Activated naive CD8-positive, alpha-beta T cell treated with anti-CD3 and anti-CD28 coated beads, Interleukin-2, amount 10 ng/mL, durations not matched to agents 7 days and 5 days (primary cell): ENCODE data around the gene TXNRD3. TPM values are rescaled to one million over a fixed set of nuclear protein-coding genes. Genes with fewer than 3 reads are reported as not detected.

Source experiments
- ATAC-seq: fragments of 150-1000 bp; cut with Tn5 transposase; one replicate; pipeline ENCODE4 v1.10.0; 2021; ENCODE audit warnings: low read depth, moderate library complexity
- POLR2A ChIA-PET: fragments of 350-600 bp; sonication (Branson Sonifier 250); formaldehyde crosslinking; loops from one replicate; lab custom pipeline; 2021; ENCODE audit warnings: antibody characterized with exemption; lab: Charles Lee
- DNase-seq: peaks from one replicate; pipeline ENCODE4 v3.0.0; 2021
- H3K27ac Mint-ChIP-seq: one replicate; pipeline ENCODE4 v1.8.0; 2022; ENCODE audit warnings: mild to moderate bottlenecking, mixed read lengths
- H3K27me3 Mint-ChIP-seq: one replicate; pipeline ENCODE4 v1.8.0; 2022; ENCODE audit warnings: mild to moderate bottlenecking, moderate library complexity, mixed read lengths
- H3K36me3 Mint-ChIP-seq: one replicate; pipeline ENCODE4 v1.8.0; 2021; ENCODE audit warnings: mild to moderate bottlenecking, mixed read lengths
- H3K4me1 Mint-ChIP-seq: one replicate; pipeline ENCODE4 v1.8.0; 2021; ENCODE audit warnings: mixed read lengths
- H3K4me3 Mint-ChIP-seq: one replicate; pipeline ENCODE4 v1.8.0; 2022; ENCODE audit warnings: mild to moderate bottlenecking, moderate library complexity, mixed read lengths
- H3K9me3 Mint-ChIP-seq: one replicate; pipeline ENCODE4 v1.8.0; 2021; ENCODE audit warnings: mixed read lengths
- total RNA-seq, 2 experiments: library from RNA; stranded (reverse); gene quantifications; one replicate each; pipeline ENCODE4 v1.2.3, GENCODE V29; 2021

The TXNRD3 gene
- total RNA-seq, result 1 to 10 TPM; 1.1 to 1.5 TPM

DNA sequence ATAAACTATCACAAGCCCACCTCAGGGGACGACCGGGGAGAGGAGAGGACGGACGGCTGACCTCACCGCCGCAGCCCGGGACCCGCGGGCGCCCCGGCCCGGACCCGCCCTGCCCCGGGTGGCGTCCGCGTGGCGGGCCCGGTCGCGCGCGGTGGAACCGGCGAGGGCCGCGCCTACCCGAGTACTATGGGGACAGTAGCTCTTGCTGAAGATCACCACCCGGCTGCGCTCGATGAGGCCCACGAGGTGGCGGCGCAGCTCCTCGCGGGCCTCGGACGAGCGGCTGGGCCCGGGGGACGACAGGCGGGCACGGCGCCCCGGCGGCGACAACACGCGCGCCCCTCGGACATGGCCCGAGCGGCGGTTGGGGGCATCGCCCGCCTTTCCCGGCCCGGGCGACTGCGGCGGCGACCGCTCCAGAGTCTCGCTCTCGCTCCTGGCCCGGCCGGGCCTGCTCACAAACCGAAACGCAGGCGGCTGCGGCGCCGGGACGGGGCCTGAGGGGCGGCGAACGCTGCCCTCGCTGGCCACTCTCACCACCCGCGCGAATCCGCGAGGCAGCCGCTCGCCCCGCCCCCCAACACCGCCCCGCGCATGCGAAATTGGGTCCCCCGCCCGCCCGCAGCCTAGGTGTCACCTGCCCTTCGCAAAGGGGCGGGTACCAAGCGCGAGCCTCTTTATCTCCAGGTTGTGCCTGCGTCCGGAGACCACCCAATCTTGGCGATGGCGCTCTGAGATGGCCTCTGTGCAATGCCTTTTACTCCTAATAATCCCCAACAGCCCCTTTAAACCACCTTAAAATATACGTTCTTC, at the start of gene TXNRD3:
TSS of gene TXNRD3 (minus strand) at position 554 of the 813 bp plus-strand sequence.
- POLR2A ChIA-PET, result no interaction called here
- ATAC-seq (peak; percentile 87), DNase-seq (peak; percentile 81)
- Mint-ChIP-seq H3K27me3 (peaks cover 14% of the 10 kb centered on the region), H3K36me3 (no peaks in the 10 kb centered on the region), H3K4me3 (peak within 1 kb of the TSS; percentile 82), H3K4me1 (peaks cover 7% of the 10 kb centered on the region), H3K9me3 (peaks cover 4% of the 10 kb centered on the region), H3K27ac (no peak within 1 kb of the TSS)

DNA sequence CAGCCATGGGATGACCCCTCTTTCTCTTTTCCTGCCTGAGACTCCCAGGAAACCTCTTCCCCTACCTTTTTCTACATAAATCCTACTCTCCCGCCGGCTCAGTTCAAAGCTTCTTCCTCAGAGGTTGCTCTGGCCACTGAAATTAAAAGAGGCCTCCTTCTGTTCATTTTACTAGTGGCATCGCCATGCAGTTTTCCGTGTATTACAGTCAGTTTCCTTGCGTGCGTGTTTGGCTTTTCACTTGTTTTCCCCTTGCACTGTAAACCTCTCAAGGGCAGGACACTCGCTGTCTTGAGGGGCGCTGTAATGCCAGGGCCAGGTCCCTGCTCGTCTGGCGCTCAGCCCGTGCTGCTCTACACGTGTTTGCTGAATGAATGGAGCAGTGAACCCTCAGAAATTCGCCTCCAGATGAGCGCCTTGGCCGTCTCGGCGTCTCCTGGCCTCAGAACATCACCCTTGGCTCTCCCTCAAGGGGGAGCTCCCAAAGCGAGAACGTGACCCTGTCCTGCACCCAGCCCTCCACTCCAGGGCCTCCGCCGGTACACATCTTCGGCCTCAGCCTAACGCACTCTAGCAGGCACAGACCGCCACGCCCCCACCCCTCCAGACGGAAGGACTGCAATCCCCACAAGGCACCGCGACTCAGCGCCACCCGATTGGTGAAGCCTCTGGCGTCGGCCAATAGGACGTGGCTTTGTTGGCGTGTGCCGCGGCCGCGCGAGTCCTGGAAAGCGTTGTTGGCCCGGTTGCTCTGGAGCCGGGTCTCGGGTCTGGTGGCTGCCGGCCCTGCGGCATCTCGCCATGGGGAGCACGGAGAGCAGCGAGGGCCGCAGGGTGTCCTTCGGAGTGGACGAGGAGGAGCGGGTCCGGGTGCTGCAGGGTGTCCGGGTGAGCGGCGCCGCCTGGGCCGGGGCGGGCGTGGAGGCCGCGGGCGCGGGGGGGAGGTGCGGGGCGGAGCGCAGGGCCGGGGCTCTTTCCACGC, 48.9 kb upstream of the TXNRD3 start, which contains the start of gene CHCHD6:
TSS of gene CHCHD6 (plus strand) at position 729 of the 982 bp plus-strand sequence. CDS start at position 802, 73 bp downstream.
- H3K27ac Mint-ChIP-seq, result peak within 1 kb of the TSS; percentile 86
- peak; percentile 90 for ATAC-seq
- peak within 1 kb of the TSS; percentile 96 for H3K4me3 Mint-ChIP-seq
- no peaks in the 10 kb centered on the region for H3K9me3 Mint-ChIP-seq
- peaks cover 12% of the 10 kb centered on the region for H3K4me1 Mint-ChIP-seq
- peak; percentile 96 for DNase-seq
- POLR2A ChIA-PET, result no interaction called here
- H3K36me3 Mint-ChIP-seq, result no peaks in the 10 kb centered on the region
- H3K27me3 Mint-ChIP-seq, result peaks cover 33% of the 10 kb centered on the region

DNA sequence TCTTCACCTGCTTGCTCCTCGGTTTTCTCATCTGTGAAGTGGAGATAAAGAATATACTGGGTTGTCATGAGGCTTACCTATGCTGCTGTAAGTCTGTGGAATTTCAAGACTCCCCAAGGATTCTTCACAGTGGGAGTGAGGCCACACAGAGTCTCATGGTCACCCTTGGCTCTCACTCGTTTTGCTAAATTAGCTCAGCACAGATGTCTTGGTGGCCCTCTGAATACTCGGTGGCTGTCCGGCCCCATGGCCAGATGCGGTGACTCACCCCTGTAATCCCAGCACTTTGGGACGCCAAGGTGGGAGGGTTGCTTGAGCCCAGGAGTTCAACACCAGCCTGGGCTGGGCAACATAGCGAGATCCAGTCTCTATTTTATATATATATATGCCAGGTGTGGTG, 44.1 kb upstream of the TXNRD3 start:
- POLR2A ChIA-PET, result no interaction called here
- no peak overlapping the region for H3K4me3 Mint-ChIP-seq
- no peak overlapping the region for H3K27ac Mint-ChIP-seq
- H3K4me1 Mint-ChIP-seq, result peaks cover 9% of the 10 kb centered on the region
- no peaks in the 10 kb centered on the region for H3K36me3 Mint-ChIP-seq
- ATAC-seq (no peak), DNase-seq (no peak)
- H3K9me3 Mint-ChIP-seq, result no peaks in the 10 kb centered on the region
- peaks cover 59% of the 10 kb centered on the region for H3K27me3 Mint-ChIP-seq

DNA sequence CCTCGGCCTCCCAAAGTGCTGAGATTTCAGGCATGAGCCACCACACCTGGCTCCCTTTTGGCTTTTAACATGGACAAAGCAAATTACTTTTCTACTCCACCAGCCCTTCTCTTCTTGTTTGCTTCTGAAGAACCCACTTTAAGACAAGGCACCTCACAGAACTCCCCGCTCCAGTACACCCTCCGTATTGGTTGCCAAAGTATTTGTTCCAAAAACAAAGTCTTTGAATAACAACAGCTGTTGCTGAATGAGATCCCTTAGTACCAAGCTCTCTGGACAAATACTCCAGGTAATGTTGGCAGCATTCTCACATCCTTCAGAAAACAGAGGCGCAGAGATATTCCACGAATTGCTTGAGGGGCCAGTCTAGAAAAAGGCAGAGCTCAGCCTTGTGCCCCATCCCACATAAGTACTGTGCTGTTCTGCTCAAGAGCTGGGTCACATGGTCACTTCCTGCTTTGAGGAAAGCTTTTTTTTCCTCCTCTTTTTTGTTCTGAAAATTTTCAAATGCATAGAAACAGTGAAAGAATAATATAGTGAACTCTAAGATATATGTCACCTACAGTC, 41.9 kb upstream of the TXNRD3 start:
- Mint-ChIP-seq H3K4me1 (no peaks in the 10 kb centered on the region), H3K27ac (no peak overlapping the region), H3K36me3 (no peaks in the 10 kb centered on the region), H3K4me3 (no peak overlapping the region), H3K9me3 (no peaks in the 10 kb centered on the region), H3K27me3 (peaks cover 48% of the 10 kb centered on the region)
- ATAC-seq (no peak), DNase-seq (no peak)
- POLR2A ChIA-PET, result no interaction called here

DNA sequence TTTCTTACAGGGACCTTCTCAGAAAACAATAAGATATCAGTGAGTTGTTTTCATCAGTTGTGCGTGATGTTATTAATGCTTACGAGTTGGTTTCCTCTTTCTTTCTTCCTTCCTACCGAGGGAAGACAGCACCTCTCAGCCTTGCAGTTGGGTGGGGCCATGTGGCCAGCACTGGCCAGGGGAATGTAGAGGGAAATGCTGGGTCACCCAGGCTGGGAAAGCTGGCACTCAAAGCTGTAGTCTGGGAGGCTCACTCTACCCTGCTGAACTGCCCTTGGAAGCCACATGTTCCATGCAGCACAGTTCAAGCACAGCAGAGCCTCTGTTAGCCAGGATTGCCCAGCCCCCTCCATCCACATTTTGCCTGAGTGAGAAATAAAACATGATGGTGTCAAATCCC, 39.0 kb upstream of the TXNRD3 start:
- H3K27ac Mint-ChIP-seq, result no peak overlapping the region
- POLR2A ChIA-PET, result no interaction called here
- no peaks in the 10 kb centered on the region for H3K9me3 Mint-ChIP-seq
- H3K27me3 Mint-ChIP-seq, result peaks cover 44% of the 10 kb centered on the region
- no peaks in the 10 kb centered on the region for H3K36me3 Mint-ChIP-seq
- H3K4me3 Mint-ChIP-seq, result no peak overlapping the region
- no peak for ATAC-seq
- H3K4me1 Mint-ChIP-seq, result no peaks in the 10 kb centered on the region
- no peak for DNase-seq

DNA sequence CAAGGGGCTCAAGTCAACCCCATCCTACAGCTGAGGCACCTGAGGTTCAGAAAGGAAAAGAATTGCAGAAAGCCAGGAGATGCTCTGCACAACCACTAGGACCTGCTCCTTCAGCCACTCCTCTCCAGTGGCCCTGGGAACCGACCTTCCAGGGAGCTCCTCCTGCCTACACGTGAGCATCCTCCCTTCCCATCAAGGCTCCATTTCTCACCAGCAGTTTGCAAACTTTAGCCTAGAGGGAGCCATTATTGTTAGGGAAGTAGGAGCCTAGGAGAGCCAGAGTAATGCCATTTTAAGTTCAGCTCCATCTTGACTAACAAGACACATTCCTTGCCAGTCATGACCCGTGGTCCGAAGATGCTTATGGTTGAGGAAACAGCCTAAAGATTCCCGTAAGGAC, 37.9 kb upstream of the TXNRD3 start:
- Mint-ChIP-seq H3K36me3 (no peaks in the 10 kb centered on the region), H3K4me1 (no peaks in the 10 kb centered on the region), H3K9me3 (no peaks in the 10 kb centered on the region), H3K27me3 (peaks cover 45% of the 10 kb centered on the region), H3K4me3 (no peak overlapping the region), H3K27ac (no peak overlapping the region)
- POLR2A ChIA-PET, result no interaction called here
- no peak for DNase-seq
- no peak for ATAC-seq

DNA sequence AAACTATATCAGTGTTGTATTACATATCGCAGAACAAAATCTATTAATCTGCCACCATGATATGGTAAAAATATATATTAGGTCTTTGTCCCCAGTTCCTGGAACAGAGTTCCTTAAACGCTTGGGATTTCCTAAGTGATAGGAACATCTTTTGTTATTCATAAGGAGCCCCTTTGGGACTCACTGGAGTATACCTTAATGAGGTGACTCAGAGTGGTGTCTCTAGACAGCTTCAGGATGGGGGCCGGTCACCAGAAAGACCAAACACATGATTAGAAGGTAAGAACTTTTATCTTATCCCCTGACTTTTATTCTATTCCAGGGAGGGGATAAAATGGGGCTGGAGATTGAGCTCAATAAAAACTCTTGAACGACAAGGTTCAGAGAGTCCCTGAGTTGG, 36.8 kb upstream of the TXNRD3 start:
- no peak overlapping the region for H3K4me3 Mint-ChIP-seq
- H3K9me3 Mint-ChIP-seq, result no peaks in the 10 kb centered on the region
- H3K27ac Mint-ChIP-seq, result no peak overlapping the region
- ATAC-seq, result no peak
- no peaks in the 10 kb centered on the region for H3K36me3 Mint-ChIP-seq
- POLR2A ChIA-PET, result no interaction called here
- no peak for DNase-seq
- peaks cover 43% of the 10 kb centered on the region for H3K27me3 Mint-ChIP-seq
- H3K4me1 Mint-ChIP-seq, result no peaks in the 10 kb centered on the region

DNA sequence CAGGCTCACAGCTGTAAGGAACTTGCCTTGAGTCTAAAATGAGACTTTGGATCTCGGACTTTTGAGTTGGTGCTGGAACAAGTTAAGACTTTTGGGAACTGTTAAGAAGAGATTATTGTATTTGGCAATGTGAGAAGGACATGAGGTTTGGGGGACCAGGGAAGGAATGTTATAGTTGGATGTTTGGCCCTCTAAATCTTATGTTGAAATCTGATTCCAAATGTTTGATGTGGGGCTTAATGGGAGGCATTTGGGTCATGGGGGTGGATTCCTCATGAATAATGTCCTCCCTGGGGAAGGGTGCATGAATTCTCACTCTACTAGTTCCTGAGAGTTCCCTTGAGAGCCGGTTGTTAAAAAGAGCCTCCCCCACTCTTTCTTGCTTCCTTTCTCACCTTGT, 30.6 kb upstream of the TXNRD3 start:
- H3K27ac Mint-ChIP-seq, result no peak overlapping the region
- peaks cover 18% of the 10 kb centered on the region for H3K27me3 Mint-ChIP-seq
- H3K36me3 Mint-ChIP-seq, result no peaks in the 10 kb centered on the region
- POLR2A ChIA-PET, result interaction anchor here (0.6 kb wide), 1 partner anchor 604 kb away, joined by 3 read pairs; no protein-coding TSS in a partner anchor
- DNase-seq (no peak), ATAC-seq (no peak)
- no peaks in the 10 kb centered on the region for H3K4me1 Mint-ChIP-seq
- H3K9me3 Mint-ChIP-seq, result no peaks in the 10 kb centered on the region
- no peak overlapping the region for H3K4me3 Mint-ChIP-seq

DNA sequence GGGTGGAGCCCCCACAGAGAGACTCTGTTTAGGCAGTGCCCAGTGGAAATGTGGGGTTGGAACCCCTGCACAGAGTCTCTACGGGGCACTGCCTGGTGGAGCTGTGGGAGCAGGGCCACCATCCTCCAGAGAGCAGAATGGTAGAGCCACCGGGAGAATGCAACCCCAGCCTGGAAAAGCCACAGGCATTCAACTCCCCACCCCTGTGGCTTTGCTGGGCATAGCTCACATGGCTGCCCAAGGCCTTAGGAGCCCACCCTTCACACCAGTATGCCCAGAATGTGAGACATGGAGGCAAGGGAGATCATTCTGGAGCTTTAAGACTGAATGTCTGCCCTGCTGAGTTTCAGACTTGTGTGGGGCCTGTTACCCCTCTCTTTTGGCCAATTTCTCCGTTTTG, 30.1 kb upstream of the TXNRD3 start:
- no peak overlapping the region for H3K4me3 Mint-ChIP-seq
- ATAC-seq, result no peak
- no peak for DNase-seq
- POLR2A ChIA-PET, result interaction anchor here (0.6 kb wide), 1 partner anchor 604 kb away, joined by 3 read pairs; no protein-coding TSS in a partner anchor
- H3K9me3 Mint-ChIP-seq, result no peaks in the 10 kb centered on the region
- H3K4me1 Mint-ChIP-seq, result no peaks in the 10 kb centered on the region
- no peaks in the 10 kb centered on the region for H3K36me3 Mint-ChIP-seq
- H3K27ac Mint-ChIP-seq, result no peak overlapping the region
- H3K27me3 Mint-ChIP-seq, result peaks cover 13% of the 10 kb centered on the region

DNA sequence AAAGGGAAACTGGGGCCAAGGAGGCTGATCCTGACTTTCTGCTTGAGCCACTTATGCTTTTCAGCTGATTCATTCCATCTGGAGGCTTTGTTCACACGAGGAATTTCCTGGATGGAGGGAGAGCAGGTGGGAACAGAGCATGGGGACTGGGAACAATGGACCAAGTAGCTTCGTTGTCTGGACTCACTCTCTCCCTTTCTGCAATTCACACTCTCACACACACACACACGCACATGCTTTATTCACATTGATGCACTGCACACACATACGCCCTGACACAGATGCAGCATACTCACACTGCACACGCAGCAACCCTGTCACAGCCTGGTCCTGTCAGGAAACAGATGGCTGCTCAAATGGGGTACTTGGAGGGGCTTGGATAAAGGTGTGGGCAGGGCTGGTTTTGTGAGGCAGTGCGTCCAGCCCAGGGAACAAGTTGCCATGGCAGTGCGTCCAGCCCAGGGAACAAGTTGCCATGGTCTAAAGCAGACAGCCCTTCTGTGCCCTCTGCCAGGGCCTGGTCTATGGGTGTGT, 29.4 kb upstream of the TXNRD3 start:
- no peak for ATAC-seq
- no peaks in the 10 kb centered on the region for H3K4me1 Mint-ChIP-seq
- peaks cover 10% of the 10 kb centered on the region for H3K27me3 Mint-ChIP-seq
- H3K36me3 Mint-ChIP-seq, result no peaks in the 10 kb centered on the region
- no peak overlapping the region for H3K4me3 Mint-ChIP-seq
- DNase-seq, result no peak
- POLR2A ChIA-PET, result interaction anchor here (0.6 kb wide), 1 partner anchor 40 kb away, joined by 3 read pairs; no protein-coding TSS in a partner anchor
- no peaks in the 10 kb centered on the region for H3K9me3 Mint-ChIP-seq
- no peak overlapping the region for H3K27ac Mint-ChIP-seq

DNA sequence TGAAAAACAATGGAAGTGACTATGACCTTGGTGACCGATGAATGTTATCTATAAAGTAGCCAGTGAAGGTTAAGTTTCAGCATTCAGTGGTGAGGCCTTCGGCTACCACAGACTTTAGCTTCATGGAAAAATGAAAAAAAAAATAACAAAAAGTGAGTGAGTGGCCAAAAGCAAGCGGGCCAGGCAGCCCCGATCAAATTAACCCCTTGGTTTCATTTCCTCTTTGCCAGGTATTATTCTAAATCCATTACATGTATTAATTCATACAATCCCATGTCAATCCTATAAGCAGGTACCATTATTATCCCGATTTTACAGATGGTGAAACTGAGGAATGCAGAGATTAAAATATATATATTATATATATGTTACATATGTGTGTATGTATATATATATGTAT, 28.1 kb upstream of the TXNRD3 start:
- Mint-ChIP-seq H3K27ac (no peak overlapping the region), H3K27me3 (peaks cover 10% of the 10 kb centered on the region), H3K9me3 (no peaks in the 10 kb centered on the region), H3K4me1 (peaks cover 3% of the 10 kb centered on the region), H3K36me3 (no peaks in the 10 kb centered on the region), H3K4me3 (no peak overlapping the region)
- POLR2A ChIA-PET, result no interaction called here
- DNase-seq (no peak), ATAC-seq (no peak)

DNA sequence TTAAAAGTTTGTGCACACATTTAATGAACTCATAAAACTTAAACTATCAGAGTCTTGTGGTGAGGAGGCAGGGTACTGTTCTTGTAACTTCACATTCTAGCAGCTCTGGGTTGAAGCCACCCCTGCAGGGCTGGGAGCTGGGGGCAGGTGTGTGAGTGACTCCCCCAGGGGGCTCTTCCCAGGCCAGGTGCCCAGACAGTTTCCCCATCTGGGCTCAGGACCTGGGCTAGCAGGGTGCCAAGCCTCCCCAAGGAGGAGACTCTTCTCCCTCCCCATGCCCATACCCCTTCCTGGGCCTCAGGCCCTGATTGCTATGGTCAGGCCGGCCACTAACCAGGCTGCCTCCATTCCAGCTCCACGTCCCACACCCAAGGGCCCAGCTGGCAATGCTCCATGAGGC, 27.1 kb upstream of the TXNRD3 start:
- Mint-ChIP-seq H3K4me3 (no peak overlapping the region), H3K27ac (no peak overlapping the region), H3K27me3 (peaks cover 14% of the 10 kb centered on the region), H3K4me1 (peaks cover 3% of the 10 kb centered on the region), H3K36me3 (no peaks in the 10 kb centered on the region), H3K9me3 (no peaks in the 10 kb centered on the region)
- POLR2A ChIA-PET, result no interaction called here
- ATAC-seq (no peak), DNase-seq (no peak)

DNA sequence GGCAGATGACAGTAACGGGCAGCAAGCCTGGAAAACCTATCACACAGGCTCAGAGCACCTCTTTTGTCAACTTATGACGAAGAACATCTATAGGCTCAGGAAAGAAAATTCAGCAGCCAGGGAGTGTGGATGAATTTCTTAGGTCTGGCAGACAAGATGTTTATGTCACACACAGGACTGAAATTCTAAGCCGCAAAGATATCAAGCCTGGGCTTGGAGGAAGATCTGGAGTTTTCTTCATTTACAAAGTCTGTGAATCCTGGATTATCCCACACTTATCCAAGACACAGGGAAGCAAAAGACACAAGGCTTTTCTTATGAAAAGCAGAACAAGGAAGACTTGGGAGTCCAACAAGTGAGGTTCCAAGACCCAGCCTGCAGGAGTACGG, 25.7 kb upstream of the TXNRD3 start:
- no peak overlapping the region for H3K27ac Mint-ChIP-seq
- DNase-seq, result no peak
- no peaks in the 10 kb centered on the region for H3K9me3 Mint-ChIP-seq
- H3K4me1 Mint-ChIP-seq, result peaks cover 3% of the 10 kb centered on the region
- ATAC-seq, result no peak
- H3K36me3 Mint-ChIP-seq, result no peaks in the 10 kb centered on the region
- peaks cover 26% of the 10 kb centered on the region for H3K27me3 Mint-ChIP-seq
- no peak overlapping the region for H3K4me3 Mint-ChIP-seq
- POLR2A ChIA-PET, result no interaction called here
